CD4-positive, alpha-beta T cell treated with Interleukin-12 subunit alpha and Interleukin-12 subunit beta, for 1 hour (primary cell): Measurements from ENCODE around the gene PYCR2.

Source experiments
- DNase-seq: peaks from one replicate; pipeline ENCODE4 v3.0.0-alpha.2; 2020

Gene PYCR2

DNA sequence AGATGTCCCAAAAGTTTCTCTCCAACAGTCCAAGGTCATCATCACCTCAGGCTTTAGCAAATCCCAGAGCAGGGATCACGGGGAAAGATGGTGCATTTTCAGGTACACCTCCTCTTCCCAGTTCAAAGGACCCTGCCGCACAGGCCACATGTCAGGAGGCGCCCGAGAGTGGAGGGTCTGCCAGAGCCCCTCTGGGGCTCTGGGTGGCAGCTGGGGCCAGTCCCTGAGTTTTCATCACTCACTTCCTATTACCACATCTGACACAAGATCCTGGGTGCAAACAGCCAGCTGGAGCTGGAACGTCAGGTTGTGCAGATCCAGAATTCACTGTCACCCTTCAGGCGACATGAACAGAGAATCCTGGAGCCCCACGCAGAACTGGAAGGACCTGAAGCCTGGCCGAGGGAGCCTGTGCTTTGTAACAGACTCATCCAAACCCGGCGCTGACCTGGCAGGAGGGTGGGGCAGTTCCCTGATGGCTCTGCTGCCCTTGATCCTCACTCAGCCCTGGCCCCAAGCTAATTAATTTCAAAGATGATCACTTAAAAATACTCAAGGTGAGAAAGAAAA lies 50.7 kb downstream of the PYCR2 start:
- DNase-seq = no peak

- no peak for DNase-seq
Measured at GRCh38 chr1:225872075-225872430, 52.0 kb downstream of the PYCR2 start.

DNA sequence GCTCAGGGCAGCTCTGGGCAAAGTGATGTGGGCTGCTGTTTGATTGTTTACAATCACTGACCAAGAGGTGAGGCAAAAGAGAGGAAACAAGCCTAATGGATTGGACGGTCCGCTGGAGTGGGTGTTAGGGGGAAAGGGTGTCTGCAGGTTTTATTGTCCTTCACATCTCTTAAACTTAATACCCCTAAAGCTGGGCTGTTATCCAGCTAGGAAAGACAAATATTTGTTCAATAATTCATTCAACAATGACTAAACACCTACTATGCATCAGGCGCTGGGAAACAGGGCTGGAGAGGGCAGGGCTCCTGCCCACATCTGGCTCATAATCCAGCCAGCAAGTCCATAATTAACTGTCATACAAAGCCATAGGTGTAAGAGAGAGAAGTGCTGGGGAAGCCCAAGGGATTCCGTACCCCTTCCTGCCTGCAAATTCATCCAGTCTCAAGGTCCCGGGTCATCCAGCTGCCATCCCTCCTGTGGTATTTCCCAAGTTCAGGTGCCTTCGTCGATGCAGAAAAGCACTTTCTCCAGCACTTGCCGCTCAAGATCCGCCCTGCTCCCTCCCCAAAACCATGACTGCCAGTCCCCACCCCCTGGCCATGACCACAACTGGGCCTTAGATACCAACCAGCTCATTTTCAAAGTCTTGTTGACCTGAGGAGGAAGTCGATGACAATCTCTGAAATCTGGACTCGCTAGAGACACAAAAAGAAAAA lies 52.5 kb downstream of the PYCR2 start:
- no peak for DNase-seq

DNA sequence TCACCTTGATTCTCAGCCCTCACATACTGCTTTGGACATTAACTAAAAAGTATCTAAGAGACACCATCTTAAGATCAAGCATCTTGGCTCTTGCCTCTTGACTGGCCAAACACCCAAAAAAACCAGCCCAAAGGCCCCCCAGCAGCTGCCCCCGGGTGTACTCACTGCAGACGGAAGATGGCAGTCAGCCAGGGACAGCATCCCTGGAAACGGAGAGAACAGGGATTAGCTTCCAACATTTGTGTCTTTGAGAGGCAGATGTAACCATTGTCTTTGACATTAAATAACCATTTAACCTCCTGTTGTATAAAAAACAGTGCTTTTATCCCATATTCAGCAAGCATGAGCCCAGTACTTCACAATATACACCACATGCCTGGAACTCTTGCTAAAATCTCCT lies 53.1 kb downstream of the PYCR2 start:
- no peak for DNase-seq
